ENCODE data around the gene RAB7B.
A peak's percentile ranks its signal among the peaks of the same experiment; 100 is the strongest.

Gene RAB7B

GRCh38 chr1:205993068-205993467 lies 10.1 kb downstream of the RAB7B start:
- no peak overlapping the region for H3K4me3 ChIP-seq (ENCODE audit: low read length)
- TF ChIP-seq, protein P1, sequence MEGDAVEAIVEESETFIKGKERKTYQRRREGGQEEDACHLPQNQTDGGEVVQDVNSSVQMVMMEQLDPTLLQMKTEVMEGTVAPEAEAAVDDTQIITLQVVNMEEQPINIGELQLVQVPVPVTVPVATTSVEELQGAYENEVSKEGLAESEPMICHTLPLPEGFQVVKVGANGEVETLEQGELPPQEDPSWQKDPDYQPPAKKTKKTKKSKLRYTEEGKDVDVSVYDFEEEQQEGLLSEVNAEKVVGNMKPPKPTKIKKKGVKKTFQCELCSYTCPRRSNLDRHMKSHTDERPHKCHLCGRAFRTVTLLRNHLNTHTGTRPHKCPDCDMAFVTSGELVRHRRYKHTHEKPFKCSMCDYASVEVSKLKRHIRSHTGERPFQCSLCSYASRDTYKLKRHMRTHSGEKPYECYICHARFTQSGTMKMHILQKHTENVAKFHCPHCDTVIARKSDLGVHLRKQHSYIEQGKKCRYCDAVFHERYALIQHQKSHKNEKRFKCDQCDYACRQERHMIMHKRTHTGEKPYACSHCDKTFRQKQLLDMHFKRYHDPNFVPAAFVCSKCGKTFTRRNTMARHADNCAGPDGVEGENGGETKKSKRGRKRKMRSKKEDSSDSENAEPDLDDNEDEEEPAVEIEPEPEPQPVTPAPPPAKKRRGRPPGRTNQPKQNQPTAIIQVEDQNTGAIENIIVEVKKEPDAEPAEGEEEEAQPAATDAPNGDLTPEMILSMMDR (conservative IDR thresholded peaks at IDR 0.05; ENCODE audit: low read length): no peak
- no peak for DNase-seq (ENCODE audit: low read depth)

GRCh38 chr1:205992218-205992882 lies 10.8 kb downstream of the RAB7B start:
- DNase-seq (ENCODE audit: low read depth): no peak
- no peak overlapping the region for H3K4me3 ChIP-seq (ENCODE audit: low read length)
- TF ChIP-seq, protein P1 (conservative IDR thresholded peaks at IDR 0.05; ENCODE audit: low read length): no peak

DNA sequence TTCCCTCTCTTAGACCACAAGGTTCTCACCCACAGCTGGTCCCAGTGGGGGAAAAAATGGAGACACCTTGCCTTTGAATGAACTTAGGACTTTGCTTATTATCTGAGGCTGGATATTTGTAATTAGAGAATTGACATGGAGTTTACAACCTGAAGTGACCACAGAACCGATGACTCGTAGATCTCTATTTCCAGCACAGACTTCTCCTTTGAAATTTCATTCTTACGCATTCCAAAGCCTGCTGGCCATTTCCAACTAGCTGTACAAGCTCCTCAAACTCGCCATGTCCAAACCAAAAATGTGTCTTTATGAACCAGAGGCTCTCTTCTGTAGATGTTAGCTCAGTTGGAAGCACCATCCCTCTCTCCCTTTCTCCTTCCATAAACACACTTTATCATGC lies 12.0 kb downstream of the RAB7B start:
- DNase-seq (ENCODE audit: low read depth): peak; percentile 63
- H3K4me3 ChIP-seq (ENCODE audit: low read length): no peak overlapping the region
- TF ChIP-seq, protein P1 (conservative IDR thresholded peaks at IDR 0.05; ENCODE audit: low read length): no peak

DNA sequence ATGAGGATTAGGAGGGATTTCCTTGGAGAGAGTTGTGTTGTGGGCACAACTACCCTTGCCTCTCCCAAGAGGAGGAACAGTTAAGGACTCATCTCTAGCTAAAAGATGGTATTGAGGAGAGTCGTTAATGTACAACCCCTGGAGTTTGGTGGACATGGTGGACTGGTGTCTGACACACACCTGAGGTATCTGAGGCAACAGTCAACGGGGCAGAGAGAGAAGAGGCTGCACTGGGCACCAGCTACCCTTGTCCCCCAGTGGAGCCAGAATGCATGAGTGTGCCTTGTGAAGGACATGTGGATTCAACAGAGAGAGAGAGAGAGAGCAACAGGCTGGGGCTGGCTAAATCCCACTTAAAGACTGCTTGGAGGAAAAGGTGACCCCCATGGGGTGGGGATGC lies 13.0 kb downstream of the RAB7B start:
- no peak for DNase-seq (ENCODE audit: low read depth)
- TF ChIP-seq, protein P1 (conservative IDR thresholded peaks at IDR 0.05; ENCODE audit: low read length): no peak
- H3K4me3 ChIP-seq (ENCODE audit: low read length): no peak overlapping the region

DNA sequence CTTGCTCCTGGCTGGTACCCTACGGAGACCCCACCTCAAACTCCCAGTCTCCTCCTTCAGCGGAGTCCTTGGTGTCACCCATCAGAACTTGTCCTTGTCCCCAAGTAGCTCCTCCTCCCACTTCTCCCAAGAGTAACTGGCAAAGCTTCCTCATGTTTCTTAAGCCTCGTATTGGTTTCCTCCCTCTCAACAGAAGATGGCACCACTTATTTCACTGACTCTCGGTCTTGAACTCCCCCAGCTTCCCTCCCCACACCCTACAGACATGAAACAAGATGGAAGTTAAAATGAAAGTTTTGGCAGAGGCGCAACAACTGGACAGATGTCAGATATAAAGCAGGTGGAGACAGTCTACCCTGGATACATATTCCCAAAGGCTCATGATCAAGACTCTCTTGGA lies 13.4 kb downstream of the RAB7B start:
- no peak overlapping the region for H3K4me3 ChIP-seq (ENCODE audit: low read length)
- TF ChIP-seq, protein P1 (conservative IDR thresholded peaks at IDR 0.05; ENCODE audit: low read length): no peak
- DNase-seq (ENCODE audit: low read depth): no peak

DNA sequence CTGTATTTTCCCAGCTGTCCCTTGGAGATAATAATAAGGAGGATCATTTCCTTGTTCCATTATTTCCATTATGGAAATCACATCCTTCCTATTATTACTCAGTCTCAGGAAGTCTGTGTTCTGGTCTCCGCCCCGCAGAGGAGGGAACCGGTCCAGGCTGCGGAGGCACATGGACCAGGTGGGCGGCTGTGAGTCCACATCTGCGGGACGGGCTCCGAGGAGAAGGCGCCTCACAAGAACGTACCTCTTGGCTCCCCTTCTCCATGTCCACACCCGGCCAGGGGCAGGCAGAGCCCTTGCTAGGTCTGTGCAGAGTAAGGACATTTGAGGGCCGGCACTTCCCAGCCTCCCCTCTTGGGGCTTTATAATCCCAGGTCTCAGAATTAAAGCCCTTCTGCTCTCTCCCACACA lies 14.6 kb downstream of the RAB7B start:
- TF ChIP-seq, protein P1 (conservative IDR thresholded peaks at IDR 0.05; ENCODE audit: low read length): no peak
- no peak overlapping the region for H3K4me3 ChIP-seq (ENCODE audit: low read length)
- DNase-seq (ENCODE audit: low read depth): no peak

DNA sequence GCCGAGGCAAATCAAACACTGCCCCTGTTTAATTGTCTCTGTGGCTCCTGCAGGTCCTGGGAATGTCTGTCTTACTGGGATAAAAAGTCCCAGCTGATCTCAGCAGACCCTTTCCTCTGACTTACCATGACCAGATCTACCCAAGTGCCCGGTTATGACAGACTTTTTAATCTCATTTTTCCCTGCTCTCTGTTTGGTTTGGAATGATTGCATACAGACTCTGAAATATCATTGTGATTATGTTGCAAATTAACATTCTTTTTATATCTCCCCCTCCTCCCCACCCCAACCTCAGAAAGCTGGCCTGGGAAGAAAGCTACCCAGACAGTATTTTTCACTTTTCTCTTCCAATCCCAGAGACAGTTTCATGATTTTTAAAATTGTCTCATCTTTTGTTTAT lies 16.3 kb downstream of the RAB7B start:
- H3K4me3 ChIP-seq (ENCODE audit: low read length): no peak overlapping the region
- no peak for DNase-seq (ENCODE audit: low read depth)
- TF ChIP-seq, protein P1 (conservative IDR thresholded peaks at IDR 0.05; ENCODE audit: low read length): no peak
